ENCODE data around the gene ELFN2.

ELFN2 gene

GRCh38 chr22:37378642-37379058, 48.6 kb downstream of the ELFN2 start:
- H3K27ac ChIP-seq (ENCODE audit: low read depth, low read length) = no peak overlapping the region
- H3K9ac ChIP-seq (ENCODE audit: low read length) = no peak overlapping the region
- no peak overlapping the region for H2BK12ac ChIP-seq (ENCODE audit: low read length)
- no peak overlapping the region for H3K23ac ChIP-seq (ENCODE audit: low read length)
- H4K91ac ChIP-seq (ENCODE audit: low read depth, low read length) = no peak overlapping the region
- no peak overlapping the region for H2BK5ac ChIP-seq (ENCODE audit: low read depth, low read length, poor library complexity)
- no peak overlapping the region for H3K14ac ChIP-seq (ENCODE audit: low read length)
- H3K27me3 ChIP-seq (ENCODE audit: insufficient read depth, low read length) = no peaks in the 10 kb centered on the region
- no peak overlapping the region for H4K12ac ChIP-seq (ENCODE audit: low read depth, low read length)
- no peak overlapping the region for H3K4ac ChIP-seq (ENCODE audit: low read depth, low read length)
- no peak for DNase-seq
- no peak overlapping the region for H2AFZ ChIP-seq (ENCODE audit: insufficient read depth, low read length, poor library complexity)
- no peak overlapping the region for H3K18ac ChIP-seq (ENCODE audit: low read length)
- H4K8ac ChIP-seq (ENCODE audit: low read depth, low read length) = no peak overlapping the region
- no peaks in the 10 kb centered on the region for H3K36me3 ChIP-seq (ENCODE audit: control insufficient read depth in 1 of 2, insufficient read depth in 2 of 2, low read length in 2 of 2)
- no peaks in the 10 kb centered on the region for H3K79me2 ChIP-seq (ENCODE audit: control insufficient read depth, insufficient read depth, low read length, poor library complexity)
- no peaks in the 10 kb centered on the region for H3K4me1 ChIP-seq (ENCODE audit: control insufficient read depth in 1 of 2, insufficient read depth in 2 of 2, low read length in 2 of 2)
- H3K9me3 ChIP-seq (ENCODE audit: insufficient read depth, low read depth, low read length) = peaks cover 3% of the 10 kb centered on the region
- no peak overlapping the region for H3K4me2 ChIP-seq (ENCODE audit: low read length)
- no CpG with 5 or more reads among the region's 14 CpGs for WGBS (ENCODE audit: extremely low coverage, insufficient coverage, insufficient read length)
- H3K4me3 ChIP-seq (ENCODE audit: low read depth, low read length) = peak overlapping the region; percentile 9
- H2AK5ac ChIP-seq (ENCODE audit: low read length) = no peak overlapping the region
- H3K79me1 ChIP-seq (ENCODE audit: low read length) = no peaks in the 10 kb centered on the region
- no peak overlapping the region for H2BK120ac ChIP-seq (ENCODE audit: insufficient read depth, low read length, poor library complexity)

DNA sequence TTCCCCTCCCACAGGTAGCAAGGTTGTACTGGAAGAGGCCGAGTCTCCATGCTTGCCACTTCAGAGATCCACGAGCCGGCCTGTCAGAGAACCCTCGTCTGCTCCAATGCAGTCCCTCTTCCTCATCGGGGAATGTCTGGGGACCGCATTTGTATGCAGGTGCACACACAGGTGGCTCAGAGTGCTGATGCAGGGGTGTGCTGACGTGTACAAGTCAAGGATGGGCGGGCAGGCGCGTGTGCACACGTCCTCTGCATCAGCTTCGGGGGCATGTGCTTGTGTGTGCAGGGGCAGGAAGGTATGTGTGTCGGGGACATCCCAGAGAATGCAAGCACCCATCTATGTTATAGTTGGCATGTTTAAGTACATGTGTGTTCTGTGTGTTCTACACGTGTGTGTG, 49.4 kb downstream of the ELFN2 start:
- Histone ChIP-seq H2BK12ac (ENCODE audit: low read length) (no peak overlapping the region), H4K8ac (ENCODE audit: low read depth, low read length) (no peak overlapping the region), H3K36me3 (ENCODE audit: control insufficient read depth in 1 of 2, insufficient read depth in 2 of 2, low read length in 2 of 2) (no peaks in the 10 kb centered on the region), H3K27ac (ENCODE audit: low read depth, low read length) (no peak overlapping the region), H2AK5ac (ENCODE audit: low read length) (no peak overlapping the region), H2BK5ac (ENCODE audit: low read depth, low read length, poor library complexity) (no peak overlapping the region), H2BK120ac (ENCODE audit: insufficient read depth, low read length, poor library complexity) (no peak overlapping the region), H3K4me1 (ENCODE audit: control insufficient read depth in 1 of 2, insufficient read depth in 2 of 2, low read length in 2 of 2) (no peaks in the 10 kb centered on the region), H3K23ac (ENCODE audit: low read length) (no peak overlapping the region), H3K4me3 (ENCODE audit: low read depth, low read length) (no peak overlapping the region), H4K12ac (ENCODE audit: low read depth, low read length) (no peak overlapping the region), H3K79me1 (ENCODE audit: low read length) (no peaks in the 10 kb centered on the region), H3K18ac (ENCODE audit: low read length) (no peak overlapping the region), H3K79me2 (ENCODE audit: control insufficient read depth, insufficient read depth, low read length, poor library complexity) (no peaks in the 10 kb centered on the region), H3K14ac (ENCODE audit: low read length) (no peak overlapping the region), H3K9ac (ENCODE audit: low read length) (no peak overlapping the region), H3K9me3 (ENCODE audit: insufficient read depth, low read depth, low read length) (peaks cover under 1% of the 10 kb centered on the region), H4K91ac (ENCODE audit: low read depth, low read length) (no peak overlapping the region), H3K4me2 (ENCODE audit: low read length) (no peak overlapping the region), H3K27me3 (ENCODE audit: insufficient read depth, low read length) (no peaks in the 10 kb centered on the region), H3K4ac (ENCODE audit: low read depth, low read length) (no peak overlapping the region), H2AFZ (ENCODE audit: insufficient read depth, low read length, poor library complexity) (no peak overlapping the region)
- no peak for DNase-seq
- no CpG with 5 or more reads among the region's 14 CpGs for WGBS (ENCODE audit: extremely low coverage, insufficient coverage, insufficient read length)

- Histone ChIP-seq H2BK120ac (ENCODE audit: insufficient read depth, low read length, poor library complexity) (no peak overlapping the region), H3K14ac (ENCODE audit: low read length) (no peak overlapping the region), H2BK5ac (ENCODE audit: low read depth, low read length, poor library complexity) (no peak overlapping the region), H2BK12ac (ENCODE audit: low read length) (no peak overlapping the region), H3K23ac (ENCODE audit: low read length) (no peak overlapping the region), H3K9me3 (ENCODE audit: insufficient read depth, low read depth, low read length) (no peaks in the 10 kb centered on the region), H3K36me3 (ENCODE audit: control insufficient read depth in 1 of 2, insufficient read depth in 2 of 2, low read length in 2 of 2) (no peaks in the 10 kb centered on the region), H2AK5ac (ENCODE audit: low read length) (no peak overlapping the region), H3K79me1 (ENCODE audit: low read length) (no peaks in the 10 kb centered on the region), H3K79me2 (ENCODE audit: control insufficient read depth, insufficient read depth, low read length, poor library complexity) (no peaks in the 10 kb centered on the region), H3K27me3 (ENCODE audit: insufficient read depth, low read length) (no peaks in the 10 kb centered on the region), H3K27ac (ENCODE audit: low read depth, low read length) (no peak overlapping the region), H4K12ac (ENCODE audit: low read depth, low read length) (no peak overlapping the region), H3K4me3 (ENCODE audit: low read depth, low read length) (no peak overlapping the region), H3K4me2 (ENCODE audit: low read length) (no peak overlapping the region), H3K9ac (ENCODE audit: low read length) (no peak overlapping the region), H4K91ac (ENCODE audit: low read depth, low read length) (no peak overlapping the region), H4K8ac (ENCODE audit: low read depth, low read length) (no peak overlapping the region), H3K18ac (ENCODE audit: low read length) (no peak overlapping the region), H3K4ac (ENCODE audit: low read depth, low read length) (no peak overlapping the region), H2AFZ (ENCODE audit: insufficient read depth, low read length, poor library complexity) (no peak overlapping the region), H3K4me1 (ENCODE audit: control insufficient read depth in 1 of 2, insufficient read depth in 2 of 2, low read length in 2 of 2) (no peaks in the 10 kb centered on the region)
- WGBS (ENCODE audit: extremely low coverage, insufficient coverage, insufficient read length) = no CpG with 5 or more reads among the region's 3 CpGs
- no peak for DNase-seq
These were observed 50.1 kb downstream of the ELFN2 start for GRCh38 chr22:37377138-37377537.

DNA sequence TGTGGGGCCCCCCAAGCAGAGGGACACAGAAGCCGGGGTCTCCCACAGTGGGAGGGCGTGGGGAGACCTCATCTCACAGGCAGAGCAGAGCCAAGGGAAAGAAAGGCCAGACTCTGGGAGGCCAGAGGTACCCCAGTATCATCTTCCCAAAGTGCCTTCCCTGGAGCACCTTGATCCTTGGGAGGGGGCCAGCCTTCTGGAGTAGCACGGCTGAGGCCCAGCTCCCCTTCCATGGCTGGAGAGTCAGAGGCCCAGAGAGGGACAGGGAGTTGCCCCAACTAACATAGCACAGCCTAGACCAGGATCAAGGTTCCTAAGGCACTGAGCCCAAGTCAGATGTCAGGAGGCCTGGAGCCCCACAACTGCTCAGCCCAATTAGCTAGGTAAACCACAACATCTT, 50.6 kb downstream of the ELFN2 start:
- Histone ChIP-seq H3K79me2 (ENCODE audit: control insufficient read depth, insufficient read depth, low read length, poor library complexity) (no peaks in the 10 kb centered on the region), H2AK5ac (ENCODE audit: low read length) (no peak overlapping the region), H3K27ac (ENCODE audit: low read depth, low read length) (no peak overlapping the region), H3K4me1 (ENCODE audit: control insufficient read depth in 1 of 2, insufficient read depth in 2 of 2, low read length in 2 of 2) (no peaks in the 10 kb centered on the region), H3K36me3 (ENCODE audit: control insufficient read depth in 1 of 2, insufficient read depth in 2 of 2, low read length in 2 of 2) (no peaks in the 10 kb centered on the region), H3K14ac (ENCODE audit: low read length) (no peak overlapping the region), H4K12ac (ENCODE audit: low read depth, low read length) (no peak overlapping the region), H3K4me2 (ENCODE audit: low read length) (no peak overlapping the region), H2BK12ac (ENCODE audit: low read length) (no peak overlapping the region), H3K23ac (ENCODE audit: low read length) (no peak overlapping the region), H3K79me1 (ENCODE audit: low read length) (no peaks in the 10 kb centered on the region), H4K91ac (ENCODE audit: low read depth, low read length) (no peak overlapping the region), H2AFZ (ENCODE audit: insufficient read depth, low read length, poor library complexity) (no peak overlapping the region), H3K9ac (ENCODE audit: low read length) (no peak overlapping the region), H3K4me3 (ENCODE audit: low read depth, low read length) (no peak overlapping the region), H3K4ac (ENCODE audit: low read depth, low read length) (no peak overlapping the region), H4K8ac (ENCODE audit: low read depth, low read length) (no peak overlapping the region), H2BK120ac (ENCODE audit: insufficient read depth, low read length, poor library complexity) (no peak overlapping the region), H3K18ac (ENCODE audit: low read length) (no peak overlapping the region), H2BK5ac (ENCODE audit: low read depth, low read length, poor library complexity) (no peak overlapping the region), H3K9me3 (ENCODE audit: insufficient read depth, low read depth, low read length) (no peaks in the 10 kb centered on the region), H3K27me3 (ENCODE audit: insufficient read depth, low read length) (no peaks in the 10 kb centered on the region)
- no peak for DNase-seq
- no CpG with 5 or more reads among the region's 3 CpGs for WGBS (ENCODE audit: extremely low coverage, insufficient coverage, insufficient read length)

Data from trophoblast cell (in vitro differentiated cells and primary cell).